H1 (cell line): ENCODE measurements around the gene KCNK4. TPM values are rescaled to one million over a fixed set of nuclear protein-coding genes. Genes with fewer than 3 reads are reported as not detected.

Experiments
- CTCF ChIA-PET: fragments of 300-600 bp; sonication (Branson Sonifier 250); formaldehyde crosslinking; loops from one replicate; lab custom pipeline; 2021; ENCODE audit not compliant: partially characterized antibody; lab: Charles Lee
- POLR2A ChIA-PET: fragments of 300-600 bp; sonication (Branson Sonifier 250); formaldehyde crosslinking; loops from one replicate; lab custom pipeline; 2021; ENCODE audit warnings: inconsistent platforms; ENCODE audit not compliant: partially characterized antibody; lab: Charles Lee
- DNase-seq, 2 experiments: peaks; one replicate each; pipeline versions ENCODE4 v3.0.0 to v3.0.0-alpha.2; 2010 to 2022; ENCODE audit warnings: low spot score in 2 of 2, low read depth in 1 of 2, mixed read lengths in 1 of 2
- FAIRE-seq: peaks from 2 replicates; lab custom pipeline; 2011; peaks lifted over from hg19 to GRCh38; lab: Jason Lieb, UNC
- H2AFZ ChIP-seq: 2 replicates; pipeline ENCODE4 v1.8.1; 2012; ENCODE audit warnings: low read length, inconsistent platforms
- H2AK5ac ChIP-seq: 2 replicates; pipeline ENCODE4 v1.6.1; 2013; ENCODE audit warnings: low read depth, low read length
- H2BK120ac ChIP-seq: replicated peaks from 2 replicates; pipeline ENCODE3; 2013; ENCODE audit warnings: low read depth, low read length, inconsistent platforms
- H2BK12ac ChIP-seq: 2 replicates; pipeline ENCODE4 v1.6.1; 2013; ENCODE audit warnings: low read depth, low read length
- H2BK15ac ChIP-seq: 2 replicates; pipeline ENCODE4 v1.6.1; 2013; ENCODE audit warnings: low read length
- H2BK20ac ChIP-seq: 2 replicates; pipeline ENCODE4 v1.6.1; 2013; ENCODE audit warnings: low read length
- H2BK5ac ChIP-seq: 2 replicates; pipeline ENCODE4 v1.6.1; 2013; ENCODE audit warnings: low read depth, low read length
- H3K14ac ChIP-seq: 2 replicates; pipeline ENCODE4 v1.6.1; 2013; ENCODE audit warnings: inconsistent platforms; ENCODE audit not compliant: insufficient read length
- H3K18ac ChIP-seq: 2 replicates; pipeline ENCODE4 v1.6.1; 2013; ENCODE audit warnings: low read length; ENCODE audit errors: extremely low read depth
- H3K23ac ChIP-seq: 2 replicates; pipeline ENCODE4 v1.6.1; 2013; ENCODE audit warnings: inconsistent platforms; ENCODE audit not compliant: insufficient read length
- H3K23me2 ChIP-seq: 2 replicates; pipeline ENCODE4 v1.6.1; 2013; ENCODE audit warnings: low read depth, low read length
- H3K27ac ChIP-seq: 2 replicates; pipeline ENCODE4 v1.6.1; 2011; ENCODE audit warnings: low read depth, low read length, inconsistent platforms
- H3K27me3 ChIP-seq, 4 experiments: replicated peaks in 1 of 4; 1 replicate in 1 of 4; 2 replicates in 3 of 4; pipeline versions ENCODE4 v1.6.1 to v1.8.1; 2011 to 2013; ENCODE audit warnings: low read length in 3 of 4, mild to moderate bottlenecking in 3 of 4, inconsistent platforms in 2 of 4, mixed read lengths in 2 of 4, moderate library complexity in 1 of 4; ENCODE audit not compliant: control insufficient read depth in 3 of 4, insufficient read depth in 3 of 4; ENCODE audit errors: extremely low read depth in 1 of 4
- H3K36me3 ChIP-seq, 4 experiments: 2 replicates each; pipeline versions ENCODE4 v1.6.1 to v1.8.1; 2011 to 2013; ENCODE audit warnings: mild to moderate bottlenecking in 4 of 4, low read length in 3 of 4, moderate library complexity in 2 of 4, control low read depth in 1 of 4, inconsistent platforms in 1 of 4; ENCODE audit not compliant: insufficient read depth in 4 of 4, control insufficient read depth in 2 of 4
- H3K4ac ChIP-seq: replicated peaks from 2 replicates; pipeline ENCODE3; 2013; ENCODE audit warnings: low read length, low read depth, mixed read lengths, inconsistent platforms; ENCODE audit not compliant: insufficient read length
- H3K4me1 ChIP-seq, 4 experiments: replicated peaks in 1 of 4; 1 replicate in 1 of 4; 2 replicates in 3 of 4; pipeline versions ENCODE4 v1.6.1 to v1.8.1; 2011 to 2013; ENCODE audit warnings: low read length in 3 of 4, inconsistent platforms in 2 of 4, mixed read lengths in 1 of 4; ENCODE audit not compliant: insufficient read depth in 4 of 4, control insufficient read depth in 3 of 4
- H3K4me2 ChIP-seq, 2 experiments: 2 replicates each; pipeline versions ENCODE4 v1.6.1 to v1.8.1; 2011 to 2013; ENCODE audit warnings: low read depth in 2 of 2, low read length in 2 of 2, control low read depth in 1 of 2, inconsistent platforms in 1 of 2, mild to moderate bottlenecking in 1 of 2; ENCODE audit not compliant: insufficient read depth in 1 of 2
- H3K4me3 ChIP-seq, 4 experiments: fragments of 200-600, 300-600 bp in 1 of 4; sonication (generic), shearing (Covaris generic), sonication (Bioruptor Twin) in 1 of 4; 2 replicates each; pipeline versions ENCODE4 v1.5.1 to v1.8.1; 2011 to 2016; ENCODE audit warnings: low read length in 4 of 4, low read depth in 3 of 4, control low read depth in 2 of 4, inconsistent platforms in 2 of 4, mild to moderate bottlenecking in 2 of 4, mixed read lengths in 1 of 4, moderate library complexity in 1 of 4; ENCODE audit not compliant: insufficient read depth in 2 of 4; ENCODE audit errors: extremely low read depth in 1 of 4
- H3K56ac ChIP-seq: replicated peaks from 2 replicates; pipeline ENCODE3; 2013; ENCODE audit warnings: low read depth, mild to moderate bottlenecking, mixed read lengths, low read length, inconsistent platforms; ENCODE audit not compliant: insufficient read length
- H3K79me1 ChIP-seq: 2 replicates; pipeline ENCODE4 v1.6.1; 2013; ENCODE audit warnings: low read depth, low read length, control low read depth
- H3K79me2 ChIP-seq, 2 experiments: 2 replicates each; pipeline versions ENCODE4 v1.6.1 to v1.8.1; 2012 to 2013; ENCODE audit warnings: low read length in 2 of 2, mild to moderate bottlenecking in 2 of 2, inconsistent platforms in 1 of 2; ENCODE audit not compliant: insufficient read depth in 2 of 2, control insufficient read depth in 1 of 2
- H3K9ac ChIP-seq, 4 experiments: replicated peaks in 1 of 4; 1 replicate in 1 of 4; 2 replicates in 3 of 4; pipeline versions ENCODE4 v1.6.1 to v1.8.1; 2011 to 2013; ENCODE audit warnings: low read depth in 3 of 4, low read length in 3 of 4, control low read depth in 2 of 4, mild to moderate bottlenecking in 2 of 4, moderate library complexity in 2 of 4, inconsistent platforms in 1 of 4; ENCODE audit errors: extremely low read depth in 1 of 4
- H3K9me3 ChIP-seq, 2 experiments: 2 replicates each; pipeline versions ENCODE4 v1.6.1 to v1.8.1; 2012 to 2013; ENCODE audit warnings: mild to moderate bottlenecking in 2 of 2, moderate library complexity in 2 of 2, control low read depth in 1 of 2, inconsistent platforms in 1 of 2, low read depth in 1 of 2, low read length in 1 of 2, mixed read lengths in 1 of 2; ENCODE audit not compliant: insufficient read depth in 2 of 2
- H4K20me1 ChIP-seq, 2 experiments: replicated peaks in 1 of 2; 2 replicates each; pipeline versions ENCODE3 to v1.8.1; 2011 to 2013; ENCODE audit warnings: inconsistent platforms in 2 of 2, low read length in 2 of 2, mild to moderate bottlenecking in 1 of 2; ENCODE audit not compliant: insufficient read depth in 2 of 2, control insufficient read depth in 1 of 2
- H4K5ac ChIP-seq: 2 replicates; pipeline ENCODE4 v1.6.1; 2013; ENCODE audit warnings: low read length, low read depth, mixed read lengths, inconsistent platforms; ENCODE audit not compliant: insufficient read length
- H4K8ac ChIP-seq: 2 replicates; pipeline ENCODE4 v1.8.0; 2013; ENCODE audit warnings: mild to moderate bottlenecking, moderate library complexity, low read length, inconsistent platforms; ENCODE audit not compliant: insufficient read depth; ENCODE audit errors: extremely low read depth
- H4K91ac ChIP-seq: replicated peaks from 2 replicates; pipeline ENCODE3; 2013; ENCODE audit warnings: low read length, mixed read lengths, inconsistent platforms; ENCODE audit not compliant: insufficient read length
- CBX8 ChIP-seq: fragments of 300-800, 300-1000 bp; sonication (generic); IDR thresholded peaks from 2 replicates; pipeline ENCODE4 v1.7.1; 2016; ENCODE audit warnings: low read depth, low read length, borderline replicate concordance
- CEBPB ChIP-seq: IDR thresholded peaks from 2 replicates; pipeline ENCODE4 v1.6.1; 2012; ENCODE audit warnings: low read depth, low read length
- HDAC6 ChIP-seq: IDR thresholded peaks from one replicate; pipeline ENCODE4 v1.7.1; 2012; ENCODE audit warnings: low read depth, mild to moderate bottlenecking, inconsistent platforms, low read length, moderate library complexity
- JUN ChIP-seq: IDR thresholded peaks from 2 replicates; pipeline ENCODE4 v1.6.1; 2011; ENCODE audit warnings: low read depth, mild to moderate bottlenecking, improper control_type of control experiment, low read length
- NRF1 ChIP-seq: IDR thresholded peaks from 2 replicates; pipeline ENCODE4 v1.6.1; 2011; ENCODE audit warnings: mild to moderate bottlenecking, low read depth, low read length, improper control_type of control experiment
- SAP30 ChIP-seq: fragments of 300-600 bp; sonication (generic); IDR thresholded peaks from 2 replicates; pipeline ENCODE4 v1.7.1; 2012; ENCODE audit warnings: low read length, moderate library complexity, mild to moderate bottlenecking, inconsistent platforms; ENCODE audit not compliant: insufficient read depth, insufficient replicate concordance
- SP1 ChIP-seq: IDR thresholded peaks from 2 replicates; pipeline ENCODE4 v1.6.1; 2011; ENCODE audit warnings: low read depth, low read length
- TAF1 ChIP-seq: IDR thresholded peaks from 2 replicates; pipeline ENCODE4 v1.6.1; 2011; ENCODE audit warnings: mild to moderate bottlenecking, low read depth, low read length
- YY1 ChIP-seq: IDR thresholded peaks from 2 replicates; pipeline ENCODE4 v1.6.1; 2011; ENCODE audit warnings: low read depth, mild to moderate bottlenecking, low read length
- WGBS, 2 experiments: shearing (Covaris generic) in 1 of 2; methylation state at CpG; one replicate each; pipeline versions ENCODE4 v1.1.6 to v1.1.7; 2013 to 2015; ENCODE audit warnings: low lambda C conversion rate in 2 of 2, mixed read lengths in 2 of 2, inconsistent platforms in 1 of 2, low coverage in 1 of 2, missing lambda C conversion rate in 1 of 2; ENCODE audit not compliant: insufficient replicate concordance in 2 of 2, insufficient coverage in 1 of 2, insufficient read length in 1 of 2; ENCODE audit errors: extremely low coverage in 1 of 2, missing lambda C conversion rate in 1 of 2; 5-methylcytosine and 5-hydroxymethylcytosine counted together
- polyA plus RNA-seq, 7 experiments: library from polyadenylated mRNA; depleted of rRNA in 3 of 7; stranded (reverse) in 5 of 7; unstranded in 2 of 7; fragments of >200 nt in 5 of 7; fragments of 200-250 nt in 2 of 7; gene quantifications; 1 replicate in 5 of 7; 2 replicates in 1 of 7; 4 replicates in 1 of 7; pipeline versions ENCODE4 v1.2.1 to v1.2.3, GENCODE V29; 2011 to 2013; ENCODE audit warnings: missing spikeins in 2 of 7, mixed read lengths in 2 of 7
- total RNA-seq: library from RNA; stranded (reverse); fragmentation: NEBNext Ultra II Directional; extraction: Animal tissue kit (Norgen Biotek cat#: 25700); gene quantifications from 2 replicates; pipeline ENCODE4 v1.2.1, GENCODE V29; 2021

The KCNK4 gene
- total and polyA plus RNA-seq, 2 of the 8 experiments (the other 6 are each of a cell fraction or from before 2014, with no cell fraction given) = 0.19 TPM; not detected in 1

- WGBS, 2 experiments = 0% methylated on average over 55 of the region's 58 CpGs; no CpG with 5 or more reads in 1 of the 2 experiments
- TF ChIP-seq YY1 (peak; percentile 100), JUN (no peak), CBX8 (no peak), NRF1 (peak; percentile 59), HDAC6 (no peak), SP1 (peak; percentile 86), CEBPB (peak; percentile 91), TAF1 (no peak; the same call in none of the 2 replicates), SAP30 (no peak)
These were observed 21.4 kb upstream of the KCNK4 start for GRCh38 chr11:64269540-64270220.

More at GRCh38 chr11:64269540-64270220, 21.4 kb upstream of the KCNK4 start:
- Histone ChIP-seq H3K4me1 (peaks cover 0 to 11% (median 5%) of the 10 kb centered on the region in 4 experiments; a peak in 5 of 7 replicates), H3K27me3 (no peaks in the 10 kb centered on the region), H3K4me3 (peak overlapping the region; percentile 70 to 84 (median 82)), H3K79me1 (no peaks in the 10 kb centered on the region; the same call in 1 of the 2 replicates), H4K5ac (peak overlapping the region; percentile 90), H3K36me3 (peaks cover 9 to 20% (median 12%) of the 10 kb centered on the region in 4 experiments), H3K4me2 (peak overlapping the region; percentile 80 to 86), H2BK5ac (peak overlapping the region; percentile 96), H2AFZ (no peak overlapping the region), H2BK20ac (no peak overlapping the region), H4K20me1 (peaks cover 0 to 2% of the 10 kb centered on the region in 2 experiments), H3K23ac (no peak overlapping the region), H2BK12ac (no peak overlapping the region), H2BK15ac (peak overlapping the region; percentile 99; the same call in 1 of the 2 replicates), H2AK5ac (no peak overlapping the region), H4K8ac (peak overlapping the region; percentile 79), H3K56ac (peak overlapping the region; percentile 78), H3K23me2 (peaks cover 4% of the 10 kb centered on the region), H3K79me2 (0 out of 4 replicates have a peak, but pooled peaks cover 0 to 4% of the 10 kb centered on the region in 2 experiments), H4K91ac (no peak overlapping the region), H3K18ac (peak overlapping the region; percentile 52; the same call in 1 of the 2 replicates), H2BK120ac (no peak overlapping the region), H3K27ac (peak overlapping the region; percentile 88), H3K9ac (peak overlapping the region; percentile 28 to 88 (median 73); a peak in 6 of 7 replicates), H3K9me3 (no peaks in the 10 kb centered on the region), H3K14ac (no peak overlapping the region), H3K4ac (no peak overlapping the region)
- CTCF ChIA-PET = interaction anchor here (0.9 to 13.7 kb wide), 13 partner anchors 12 to 85 kb away, joined by 3 to 168 read pairs (median 6); partner anchors contain the start of genes BAD, CATSPERZ, ESRRA and PLCB3
- POLR2A ChIA-PET = interaction anchor here (0.5 to 11.9 kb wide), 28 partner anchors 13 to 1419 kb away, joined by 3 to 352 read pairs (median 6); partner anchors contain the start of genes BAD, ESRRA, FERMT3 and FKBP2
- peak; percentile 95 to 98 for DNase-seq
- FAIRE-seq = peak; percentile 71
